HepG2 (cell line): ENCODE results near the gene TTLL8. TPM values are rescaled to one million over a fixed set of nuclear protein-coding genes. Genes with fewer than 3 reads are reported as not detected.

ENCODE experiments used
- IRX3 ChIP-seq: sonication (generic); formaldehyde crosslinking; IDR thresholded peaks from 2 replicates; pipeline ENCODE4 v1.8.1; 2023; ENCODE audit warnings: mild to moderate bottlenecking, low read depth, missing genetic modification reagents, borderline replicate concordance
- KAT2B ChIP-seq: fragments of 150-350 bp; IDR thresholded peaks from 2 replicates; pipeline ENCODE4 v1.6.1; 2014; ENCODE audit warnings: low read depth, low read length, borderline replicate concordance
- NR2F2 ChIP-seq: IDR thresholded peaks from 2 replicates; pipeline ENCODE4 v1.6.1; 2012; ENCODE audit warnings: low read depth, inconsistent platforms, borderline replicate concordance
- TBL1XR1 ChIP-seq: fragments of 150-350 bp; IDR thresholded peaks from 2 replicates; pipeline ENCODE4 v1.6.1; 2014; ENCODE audit warnings: borderline replicate concordance, low read length; ENCODE audit not compliant: partially characterized antibody
- ZBTB1 ChIP-seq: sonication (generic); formaldehyde crosslinking; IDR thresholded peaks from 2 replicates; pipeline ENCODE4 v1.4.0; 2020; ENCODE audit warnings: missing genetic modification reagents, borderline replicate concordance
- ZNF276 ChIP-seq: sonication (generic); formaldehyde crosslinking; IDR thresholded peaks from 2 replicates; pipeline ENCODE4 v1.4.0; 2020; ENCODE audit warnings: mild to moderate bottlenecking, low read depth, missing genetic modification reagents
- ZNF318 ChIP-seq: sonication (generic); formaldehyde crosslinking; IDR thresholded peaks from 2 replicates; pipeline ENCODE4 v1.4.0; 2020; ENCODE audit warnings: mild to moderate bottlenecking, missing genetic modification reagents
- ZNF441 ChIP-seq: sonication (generic); formaldehyde crosslinking; IDR thresholded peaks from 2 replicates; pipeline ENCODE4 v1.7.0; 2021; ENCODE audit warnings: missing genetic modification reagents, borderline replicate concordance
- ZNF766 ChIP-seq: sonication (generic); formaldehyde crosslinking; IDR thresholded peaks from 2 replicates; pipeline ENCODE4 v1.5.0; 2020; ENCODE audit warnings: missing genetic modification reagents, borderline replicate concordance
- polyA plus RNA-seq, 8 experiments: library from polyadenylated mRNA; depleted of rRNA in 3 of 8; stranded (reverse) in 7 of 8; unstranded in 1 of 8; fragments of >200 nt; fragmentation: Illumina TruSeq in 4 of 8; extraction: Trizol in 4 of 8; gene quantifications; 2 replicates each; pipeline versions ENCODE4 v1.2.1 to v1.2.3, GENCODE V29; 2011 to 2016; ENCODE audit warnings: low read depth in 4 of 8, missing spikeins in 1 of 8, mixed read lengths in 1 of 8; ENCODE audit not compliant: insufficient read depth in 1 of 8
- total RNA-seq, 5 experiments: library from RNA; depleted of rRNA; stranded (reverse); fragments of >200 nt; fragmentation: Illumina TruSeq; extraction: Trizol; gene quantifications; 2 replicates each; pipeline ENCODE4 v1.2.3, GENCODE V29; 2016; ENCODE audit warnings: low read depth in 1 of 5

The TTLL8 gene
- total and polyA plus RNA-seq, 2 of the 13 experiments (the other 11 are each of a cell fraction or from before 2014, with no cell fraction given) = not detected

- no peak for TF ChIP-seq ZBTB1 (CRISPR knock-in tag)
- TF ChIP-seq ZNF276 (CRISPR knock-in tag) = no peak
- TF ChIP-seq IRX3 = no peak
- no peak for TF ChIP-seq KAT2B
- TF ChIP-seq ZNF766 (CRISPR knock-in tag) = no peak
- TF ChIP-seq ZNF441 = no peak
- TF ChIP-seq ZNF318 (CRISPR knock-in tag) = no peak
- TF ChIP-seq NR2F2 = no peak
- no peak for TF ChIP-seq TBL1XR1
These were observed 23.7 kb downstream of the TTLL8 start (continued) for GRCh38 chr22:50034126-50035081.
